HFF-Myc (cell line): ENCODE results near the gene DENND4B.

Experiments used
- DNase-seq: peaks from one replicate; pipeline ENCODE4 v3.0.0-alpha.2; 2011; ENCODE audit warnings: low read depth; ENCODE audit errors: extremely low read depth
- H3K4me3 ChIP-seq: replicated peaks from 2 replicates; pipeline ENCODE4 v1.5.1; 2011; ENCODE audit warnings: low read depth, mild to moderate bottlenecking, control low read depth, low read length
- CTCF ChIP-seq: IDR thresholded peaks from 2 replicates; pipeline ENCODE4 v1.5.1; 2012; ENCODE audit warnings: mild to moderate bottlenecking, low read depth, low read length, control low read depth; ENCODE audit errors: missing control alignments

The DENND4B gene

DNA sequence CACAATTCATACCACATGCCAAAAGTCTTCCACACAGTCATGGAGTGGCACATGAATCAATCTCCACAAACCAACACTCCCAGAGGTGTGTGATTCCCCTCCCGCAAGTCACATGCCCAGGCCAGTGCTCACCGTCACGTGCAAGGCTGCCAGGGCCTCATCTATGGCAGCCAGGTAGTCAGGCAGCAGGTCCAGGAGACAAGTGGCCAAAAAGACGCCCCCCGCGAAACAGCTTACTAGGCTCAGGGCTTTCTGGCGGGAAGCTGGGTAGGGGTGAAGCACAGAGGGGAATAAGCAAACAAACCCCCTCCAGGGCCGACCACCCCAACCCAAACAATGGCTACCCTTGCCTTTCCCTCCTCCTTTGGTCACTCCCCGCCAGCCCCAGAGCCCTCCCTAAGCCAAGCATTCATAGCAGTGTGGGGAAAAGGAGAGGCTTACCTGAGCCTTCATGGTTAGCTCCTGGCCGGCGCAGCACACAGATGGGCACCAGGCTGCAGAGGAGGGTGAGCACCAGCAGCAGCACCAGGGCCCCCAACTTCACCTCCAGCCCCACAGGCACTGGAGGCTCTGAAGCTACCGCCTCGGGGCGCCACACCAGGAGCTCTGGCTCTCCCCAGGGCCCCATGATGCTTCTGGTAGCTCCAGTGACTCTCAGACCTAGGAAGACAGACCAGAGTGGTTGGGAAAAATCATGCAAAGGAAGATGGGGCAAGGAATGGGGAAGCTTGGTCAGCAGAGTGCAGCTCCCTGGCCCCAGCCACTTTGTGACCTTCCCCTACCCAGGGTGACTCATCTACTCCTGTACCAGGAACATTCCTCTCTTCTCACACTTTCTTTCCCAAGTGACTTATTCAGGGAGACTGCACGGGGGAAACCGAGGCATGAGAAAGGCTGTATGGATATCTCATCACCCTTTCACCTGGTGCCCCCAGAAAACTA lies 15.8 kb upstream of the DENND4B start:
- TF ChIP-seq CTCF: no peak
- DNase-seq: no peak
- peak overlapping the region; percentile 83 for H3K4me3 ChIP-seq

- no peak for TF ChIP-seq CTCF
- H3K4me3 ChIP-seq: peak overlapping the region; percentile 83
- no peak for DNase-seq
Measured at GRCh38 chr1:153961421-153961820, 14.9 kb upstream of the DENND4B start.

DNA sequence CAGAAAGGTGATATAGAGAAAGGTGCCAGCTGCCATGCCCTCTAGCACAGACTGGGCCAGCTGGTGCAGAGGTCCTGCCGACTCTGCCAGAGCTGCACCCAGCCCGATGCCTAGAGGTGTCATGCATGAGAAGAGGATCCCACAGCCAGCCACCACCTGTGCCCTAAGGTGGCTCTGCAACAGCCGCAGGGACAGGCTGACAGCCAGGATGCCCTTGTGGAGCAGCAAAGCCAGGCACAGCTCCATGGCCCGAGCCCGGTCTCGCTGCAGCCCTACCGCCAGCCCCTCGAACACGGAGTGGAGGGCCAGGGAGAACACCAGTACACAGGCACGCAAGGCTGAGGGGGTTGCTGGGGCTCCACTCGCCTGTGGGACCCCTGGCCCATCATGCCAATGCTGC lies 13.7 kb upstream of the DENND4B start:
- H3K4me3 ChIP-seq: no peak overlapping the region
- DNase-seq: no peak
- TF ChIP-seq CTCF: no peak

- TF ChIP-seq CTCF: no peak
- DNase-seq: no peak
- no peak overlapping the region for H3K4me3 ChIP-seq
Measured at GRCh38 chr1:153959454-153959853, 12.9 kb upstream of the DENND4B start.

DNA sequence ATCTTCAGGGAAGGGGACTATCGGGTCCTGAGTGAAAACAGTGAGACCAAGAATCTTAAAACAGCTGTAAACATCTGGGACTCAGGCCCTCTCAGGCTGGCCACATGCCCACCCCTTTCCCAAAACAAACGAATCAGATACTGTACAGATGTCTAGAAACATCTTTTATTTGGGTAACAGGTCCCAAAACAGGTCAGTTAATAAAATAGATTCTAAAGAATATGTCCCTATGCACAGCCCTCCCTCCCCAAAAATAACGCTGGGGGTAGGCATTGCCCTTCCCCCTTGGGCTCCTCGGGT lies 12.4 kb upstream of the DENND4B start:
- TF ChIP-seq CTCF: no peak
- no peak for DNase-seq
- peak overlapping the region; percentile 93 for H3K4me3 ChIP-seq

DNA sequence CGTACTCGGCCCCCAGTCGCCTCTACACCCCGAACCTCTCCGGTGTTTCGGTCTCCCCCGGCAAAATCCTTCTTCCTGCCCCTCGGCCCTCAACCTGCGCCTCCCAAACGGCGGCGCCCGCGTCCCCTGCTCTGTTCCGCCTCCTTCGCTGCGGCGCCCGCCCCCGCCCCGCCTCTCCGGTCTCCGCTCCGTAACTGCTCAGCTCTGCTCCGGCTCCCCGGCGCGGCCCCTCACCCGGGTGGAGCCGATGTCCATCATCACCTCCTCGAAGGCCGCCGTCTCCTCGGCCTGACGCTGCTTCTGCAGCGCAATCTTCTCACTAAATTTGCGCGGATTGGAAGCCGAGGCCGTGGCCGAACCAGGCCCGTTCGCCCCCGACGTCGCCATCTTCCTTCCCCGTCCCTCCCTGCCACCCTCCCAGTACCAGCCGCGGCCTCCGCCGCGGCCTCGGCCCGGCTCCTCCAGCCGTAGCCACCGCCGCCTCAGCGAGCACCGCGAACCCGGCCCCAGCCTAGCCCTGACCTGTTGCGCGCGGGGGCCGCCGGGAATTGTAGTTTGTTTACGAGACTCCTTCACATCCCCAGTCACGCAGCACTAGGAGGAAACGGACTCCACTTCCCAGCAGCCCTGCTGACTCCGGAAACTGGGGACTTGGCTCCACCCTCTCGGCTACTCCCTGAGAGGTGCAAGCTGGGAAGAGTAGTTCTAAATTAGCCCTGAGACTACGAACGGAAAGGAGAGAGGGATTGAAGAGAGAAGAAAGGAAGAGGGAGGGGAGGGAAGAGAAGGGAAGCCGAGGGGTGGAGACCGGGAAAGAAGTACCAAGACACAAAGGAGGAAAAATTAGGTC lies 11.8 kb upstream of the DENND4B start, which contains the start of gene CRTC2:
Gene CRTC2, minus strand, starts transcription at position 502 of the 850 bp plus-strand sequence. Its CDS starts 115 bp downstream, at position 387.
- no peak for TF ChIP-seq CTCF
- H3K4me3 ChIP-seq: peak within 1 kb of the TSS; percentile 93
- peak; percentile 98 for DNase-seq
